ENCODE results near the gene ANKRD44.

GRCh38 chr2:197069958-197070357 is 240.6 kb downstream of the ANKRD44 start:
- TF ChIP-seq ZNF274 (IDR thresholded peaks at IDR 0.05; ENCODE audit: low read depth, low read length) = no peak
- TF ChIP-seq YY1 (IDR thresholded peaks at IDR 0.05; ENCODE audit: insufficient read depth, insufficient read length) = no peak
- TF ChIP-seq SUZ12 (IDR thresholded peaks at IDR 0.05; ENCODE audit: extremely low read depth, insufficient read depth, insufficient read length) = no peak
